Activated T-helper 1 cell treated with anti-CD3 and anti-CD28 coated beads, Interleukin-12 subunit alpha, Interleukin-12 subunit beta, Interleukin-2, Interleukin-4 antibody, amounts not matched to agents 30 ng/mL and 10 ng/mL and 1 ng/mL, durations not matched to agents 14 hours and 24 hours and 36 hours (primary cell): Measurements from ENCODE around the gene EARS2. TPM values are rescaled to one million over a fixed set of nuclear protein-coding genes. Genes with fewer than 3 reads are reported as not detected.

Source experiments
- DNase-seq: peaks from one replicate; pipeline ENCODE4 v3.0.0; 2021; ENCODE audit warnings: low spot score
- H3K27ac Mint-ChIP-seq: one replicate; pipeline ENCODE4 v1.8.0; 2021; ENCODE audit warnings: mild to moderate bottlenecking, mixed read lengths
- H3K27me3 Mint-ChIP-seq: one replicate; pipeline ENCODE4 v1.8.0; 2022; ENCODE audit warnings: mild to moderate bottlenecking, moderate library complexity, mixed read lengths; ENCODE audit not compliant: insufficient read depth
- H3K36me3 Mint-ChIP-seq: one replicate; pipeline ENCODE4 v1.8.0; 2021; ENCODE audit warnings: low read depth, mixed read lengths
- H3K4me1 Mint-ChIP-seq: one replicate; pipeline ENCODE4 v1.8.0; 2021; ENCODE audit warnings: low read depth, mixed read lengths
- H3K4me3 Mint-ChIP-seq: one replicate; pipeline ENCODE4 v1.8.0; 2021; ENCODE audit warnings: mild to moderate bottlenecking, moderate library complexity, mixed read lengths
- H3K9me3 Mint-ChIP-seq: one replicate; pipeline ENCODE4 v1.8.0; 2021; ENCODE audit warnings: mixed read lengths
- intact Hi-C: fragments of 100-400 bp; cut with micrococcal nuclease; formaldehyde crosslinking; loops from one replicate; pipeline ENCODE4 v1.15.1; 2024
- total RNA-seq: library from RNA; stranded (reverse); gene quantifications from 2 replicates; pipeline ENCODE4 v1.2.3, GENCODE V29; 2022

EARS2 gene
- total RNA-seq, 1 donor from 2014 or later, result 27.8 TPM

- intact Hi-C loops, result no loop called here
- no peak overlapping the region for H3K4me3 Mint-ChIP-seq
These were observed 24.7 kb downstream of the EARS2 start for GRCh38 chr16:23532448-23532847.

GRCh38 chr16:23530062-23530461 is 27.1 kb downstream of the EARS2 start:
- Mint-ChIP-seq H3K4me3 (no peak overlapping the region), H3K4me1 (no peaks in the 10 kb centered on the region), H3K27me3 (no peaks in the 10 kb centered on the region), H3K27ac (no peak overlapping the region), H3K36me3 (peaks cover 19% of the 10 kb centered on the region), H3K9me3 (no peaks in the 10 kb centered on the region)
- intact Hi-C loops, result no loop called here
- no peak for DNase-seq

More at GRCh38 chr16:23532448-23532847, 24.7 kb downstream of the EARS2 start:
- DNase-seq, result no peak
- Mint-ChIP-seq H3K9me3 (no peaks in the 10 kb centered on the region), H3K27me3 (no peaks in the 10 kb centered on the region), H3K4me1 (no peaks in the 10 kb centered on the region), H3K27ac (no peak overlapping the region), H3K36me3 (peaks cover 18% of the 10 kb centered on the region)

GRCh38 chr16:23528644-23529310 is 28.4 kb downstream of the EARS2 start:
- Mint-ChIP-seq H3K27ac (no peak overlapping the region), H3K27me3 (no peaks in the 10 kb centered on the region), H3K4me3 (no peak overlapping the region), H3K36me3 (peaks cover 17% of the 10 kb centered on the region), H3K9me3 (no peaks in the 10 kb centered on the region), H3K4me1 (no peaks in the 10 kb centered on the region)
- intact Hi-C loops, result no loop called here
- no peak for DNase-seq

- peaks cover 18% of the 10 kb centered on the region for H3K36me3 Mint-ChIP-seq
- DNase-seq, result no peak
- no peak overlapping the region for H3K27ac Mint-ChIP-seq
- H3K4me3 Mint-ChIP-seq, result no peak overlapping the region
- H3K9me3 Mint-ChIP-seq, result no peaks in the 10 kb centered on the region
- intact Hi-C loops, result no loop called here
- no peaks in the 10 kb centered on the region for H3K4me1 Mint-ChIP-seq
- no peaks in the 10 kb centered on the region for H3K27me3 Mint-ChIP-seq
These were observed 29.0 kb downstream of the EARS2 start for GRCh38 chr16:23527961-23528643.

- no peak overlapping the region for H3K4me3 Mint-ChIP-seq
- no peak overlapping the region for H3K27ac Mint-ChIP-seq
- peaks cover 28% of the 10 kb centered on the region for H3K36me3 Mint-ChIP-seq
- intact Hi-C loops, result no loop called here
- H3K4me1 Mint-ChIP-seq, result no peaks in the 10 kb centered on the region
- DNase-seq, result no peak
- no peaks in the 10 kb centered on the region for H3K27me3 Mint-ChIP-seq
- no peaks in the 10 kb centered on the region for H3K9me3 Mint-ChIP-seq
These were observed 32.3 kb downstream of the EARS2 start for GRCh38 chr16:23524886-23525285.

- H3K9me3 Mint-ChIP-seq, result no peaks in the 10 kb centered on the region
- H3K4me3 Mint-ChIP-seq, result no peak overlapping the region
- intact Hi-C loops, result no loop called here
- DNase-seq, result no peak
- H3K4me1 Mint-ChIP-seq, result no peaks in the 10 kb centered on the region
- H3K27me3 Mint-ChIP-seq, result no peaks in the 10 kb centered on the region
- no peak overlapping the region for H3K27ac Mint-ChIP-seq
- peaks cover 34% of the 10 kb centered on the region for H3K36me3 Mint-ChIP-seq
These were observed 33.2 kb downstream of the EARS2 start for GRCh38 chr16:23523876-23524385.

- no peak overlapping the region for H3K4me3 Mint-ChIP-seq
- intact Hi-C loops, result no loop called here
- H3K4me1 Mint-ChIP-seq, result peaks cover 4% of the 10 kb centered on the region
- no peaks in the 10 kb centered on the region for H3K27me3 Mint-ChIP-seq
- no peak overlapping the region for H3K27ac Mint-ChIP-seq
- DNase-seq, result no peak
- no peaks in the 10 kb centered on the region for H3K9me3 Mint-ChIP-seq
- peaks cover 32% of the 10 kb centered on the region for H3K36me3 Mint-ChIP-seq
These were observed 33.8 kb downstream of the EARS2 start for GRCh38 chr16:23523321-23523720.

- Mint-ChIP-seq H3K36me3 (peaks cover 34% of the 10 kb centered on the region), H3K4me3 (no peak overlapping the region), H3K9me3 (no peaks in the 10 kb centered on the region), H3K27me3 (no peaks in the 10 kb centered on the region), H3K27ac (no peak overlapping the region), H3K4me1 (peaks cover 6% of the 10 kb centered on the region)
- intact Hi-C loops, result no loop called here
- no peak for DNase-seq
These were observed 35.2 kb downstream of the EARS2 start for GRCh38 chr16:23521965-23522364.

GRCh38 chr16:23521037-23521743 is 36.0 kb downstream of the EARS2 start:
- no peaks in the 10 kb centered on the region for H3K9me3 Mint-ChIP-seq
- H3K4me3 Mint-ChIP-seq, result no peak overlapping the region
- H3K27ac Mint-ChIP-seq, result no peak overlapping the region
- no peaks in the 10 kb centered on the region for H3K27me3 Mint-ChIP-seq
- intact Hi-C loops, result no loop called here
- H3K36me3 Mint-ChIP-seq, result peaks cover 38% of the 10 kb centered on the region
- no peak for DNase-seq
- H3K4me1 Mint-ChIP-seq, result peaks cover 11% of the 10 kb centered on the region

- intact Hi-C loops, result no loop called here
- Mint-ChIP-seq H3K4me1 (peaks cover 17% of the 10 kb centered on the region), H3K4me3 (no peak overlapping the region), H3K27me3 (no peaks in the 10 kb centered on the region), H3K27ac (no peak overlapping the region), H3K9me3 (no peaks in the 10 kb centered on the region), H3K36me3 (peaks cover 40% of the 10 kb centered on the region)
- no peak for DNase-seq
These were observed 36.6 kb downstream of the EARS2 start for GRCh38 chr16:23520500-23520899.

GRCh38 chr16:23519282-23519681 is 37.9 kb downstream of the EARS2 start:
- Mint-ChIP-seq H3K27ac (no peak overlapping the region), H3K27me3 (no peaks in the 10 kb centered on the region), H3K9me3 (no peaks in the 10 kb centered on the region), H3K4me1 (peaks cover 27% of the 10 kb centered on the region), H3K36me3 (peaks cover 38% of the 10 kb centered on the region), H3K4me3 (no peak overlapping the region)
- DNase-seq, result no peak
- intact Hi-C loops, result no loop called here

- no peak for DNase-seq
- Mint-ChIP-seq H3K27ac (no peak overlapping the region), H3K9me3 (no peaks in the 10 kb centered on the region), H3K36me3 (peaks cover 35% of the 10 kb centered on the region), H3K4me1 (peaks cover 29% of the 10 kb centered on the region), H3K27me3 (no peaks in the 10 kb centered on the region), H3K4me3 (no peak overlapping the region)
- intact Hi-C loops, result no loop called here
These were observed 38.7 kb downstream of the EARS2 start for GRCh38 chr16:23518435-23518891.
